ENCODE results near the gene NKX2-2.

DNA sequence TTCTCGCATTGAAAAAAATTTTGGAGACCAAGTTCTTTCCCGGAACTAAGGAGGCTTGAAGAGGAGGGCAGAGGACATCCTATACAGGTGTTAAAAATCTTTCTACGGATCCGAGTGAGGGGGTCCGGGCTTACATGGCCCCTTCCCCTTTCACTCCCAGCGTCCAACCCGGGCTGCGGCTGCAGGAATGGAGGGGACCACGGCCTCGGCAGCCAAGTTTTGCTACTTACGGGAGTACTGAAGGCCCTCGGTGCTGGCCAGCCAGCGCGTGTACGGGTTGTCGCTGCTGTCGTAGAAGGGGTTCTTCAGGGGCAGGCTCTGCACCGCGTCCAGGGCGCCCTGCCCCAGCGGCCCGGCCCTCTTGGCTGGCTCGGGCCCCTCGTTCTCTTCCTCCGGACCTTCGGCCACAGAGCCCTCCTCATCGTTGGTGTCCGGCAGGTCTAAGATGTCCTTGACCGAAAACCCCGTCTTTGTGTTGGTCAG, 642 bp downstream of the NKX2-2 start:
- TF ChIP-seq, protein P1, sequence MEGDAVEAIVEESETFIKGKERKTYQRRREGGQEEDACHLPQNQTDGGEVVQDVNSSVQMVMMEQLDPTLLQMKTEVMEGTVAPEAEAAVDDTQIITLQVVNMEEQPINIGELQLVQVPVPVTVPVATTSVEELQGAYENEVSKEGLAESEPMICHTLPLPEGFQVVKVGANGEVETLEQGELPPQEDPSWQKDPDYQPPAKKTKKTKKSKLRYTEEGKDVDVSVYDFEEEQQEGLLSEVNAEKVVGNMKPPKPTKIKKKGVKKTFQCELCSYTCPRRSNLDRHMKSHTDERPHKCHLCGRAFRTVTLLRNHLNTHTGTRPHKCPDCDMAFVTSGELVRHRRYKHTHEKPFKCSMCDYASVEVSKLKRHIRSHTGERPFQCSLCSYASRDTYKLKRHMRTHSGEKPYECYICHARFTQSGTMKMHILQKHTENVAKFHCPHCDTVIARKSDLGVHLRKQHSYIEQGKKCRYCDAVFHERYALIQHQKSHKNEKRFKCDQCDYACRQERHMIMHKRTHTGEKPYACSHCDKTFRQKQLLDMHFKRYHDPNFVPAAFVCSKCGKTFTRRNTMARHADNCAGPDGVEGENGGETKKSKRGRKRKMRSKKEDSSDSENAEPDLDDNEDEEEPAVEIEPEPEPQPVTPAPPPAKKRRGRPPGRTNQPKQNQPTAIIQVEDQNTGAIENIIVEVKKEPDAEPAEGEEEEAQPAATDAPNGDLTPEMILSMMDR (IDR thresholded peaks at IDR 0.05): no peak
- TF ChIP-seq POLR2AphosphoS5 (IDR thresholded peaks at IDR 0.05) (no peak), POLR2A (IDR thresholded peaks at IDR 0.05; ENCODE audit: low read depth) (no peak)
